ENCODE measurements around the gene TAF12. TPM values are rescaled to one million over a fixed set of nuclear protein-coding genes. Genes with fewer than 3 reads are reported as not detected.

The TAF12 gene
- total RNA-seq, 1 experiment from 2014 or later, result 18.6 TPM

DNA sequence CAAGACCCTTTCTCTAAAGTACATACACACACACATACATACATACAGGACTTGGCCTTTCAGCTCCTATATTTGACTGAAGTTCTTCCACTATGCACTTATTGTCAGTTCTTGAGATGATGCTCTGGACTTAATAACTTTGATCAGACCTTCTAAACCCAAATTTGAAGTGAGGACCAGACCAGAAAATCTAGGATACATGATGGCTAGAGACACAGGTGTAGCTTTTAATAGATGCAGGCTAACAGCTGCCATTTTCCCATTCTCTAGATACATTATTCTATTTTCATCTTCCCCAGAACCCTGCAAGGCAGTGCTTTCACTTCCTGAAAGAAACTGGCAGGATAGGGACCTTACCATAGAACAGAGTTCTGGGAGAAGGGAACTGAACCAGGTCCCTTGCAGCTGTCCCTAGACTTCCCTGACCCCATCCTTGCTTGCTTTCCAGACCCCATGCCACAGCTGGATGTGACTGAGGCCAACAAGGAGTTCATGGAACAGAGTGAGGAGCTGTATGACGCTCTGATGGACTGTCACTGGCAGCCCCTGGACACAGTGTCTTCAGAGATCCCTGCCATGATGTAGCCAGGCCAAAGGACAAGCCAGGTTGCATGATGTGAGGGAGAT is 65.7 kb downstream of the TAF12 start (continued):
- no peak for TF ChIP-seq MYBL2 (CRISPR knock-in tag; IDR thresholded peaks at IDR 0.05)
- TF ChIP-seq, protein P1, sequence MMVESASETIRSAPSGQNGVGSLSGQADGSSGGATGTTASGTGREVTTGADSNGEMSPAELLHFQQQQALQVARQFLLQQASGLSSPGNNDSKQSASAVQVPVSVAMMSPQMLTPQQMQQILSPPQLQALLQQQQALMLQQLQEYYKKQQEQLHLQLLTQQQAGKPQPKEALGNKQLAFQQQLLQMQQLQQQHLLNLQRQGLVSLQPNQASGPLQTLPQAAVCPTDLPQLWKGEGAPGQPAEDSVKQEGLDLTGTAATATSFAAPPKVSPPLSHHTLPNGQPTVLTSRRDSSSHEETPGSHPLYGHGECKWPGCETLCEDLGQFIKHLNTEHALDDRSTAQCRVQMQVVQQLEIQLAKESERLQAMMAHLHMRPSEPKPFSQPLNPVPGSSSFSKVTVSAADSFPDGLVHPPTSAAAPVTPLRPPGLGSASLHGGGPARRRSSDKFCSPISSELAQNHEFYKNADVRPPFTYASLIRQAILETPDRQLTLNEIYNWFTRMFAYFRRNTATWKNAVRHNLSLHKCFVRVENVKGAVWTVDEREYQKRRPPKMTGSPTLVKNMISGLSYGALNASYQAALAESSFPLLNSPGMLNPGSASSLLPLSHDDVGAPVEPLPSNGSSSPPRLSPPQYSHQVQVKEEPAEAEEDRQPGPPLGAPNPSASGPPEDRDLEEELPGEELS (CRISPR knock-in tag; IDR thresholded peaks at IDR 0.05), result no peak
- TF ChIP-seq, protein P2, sequence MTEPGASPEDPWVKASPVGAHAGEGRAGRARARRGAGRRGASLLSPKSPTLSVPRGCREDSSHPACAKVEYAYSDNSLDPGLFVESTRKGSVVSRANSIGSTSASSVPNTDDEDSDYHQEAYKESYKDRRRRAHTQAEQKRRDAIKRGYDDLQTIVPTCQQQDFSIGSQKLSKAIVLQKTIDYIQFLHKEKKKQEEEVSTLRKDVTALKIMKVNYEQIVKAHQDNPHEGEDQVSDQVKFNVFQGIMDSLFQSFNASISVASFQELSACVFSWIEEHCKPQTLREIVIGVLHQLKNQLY (CRISPR knock-in tag; IDR thresholded peaks at IDR 0.05), result 0 out of 2 replicates have a peak, but pooled peaks have one; percentile 64
- TF ChIP-seq, protein P3, sequence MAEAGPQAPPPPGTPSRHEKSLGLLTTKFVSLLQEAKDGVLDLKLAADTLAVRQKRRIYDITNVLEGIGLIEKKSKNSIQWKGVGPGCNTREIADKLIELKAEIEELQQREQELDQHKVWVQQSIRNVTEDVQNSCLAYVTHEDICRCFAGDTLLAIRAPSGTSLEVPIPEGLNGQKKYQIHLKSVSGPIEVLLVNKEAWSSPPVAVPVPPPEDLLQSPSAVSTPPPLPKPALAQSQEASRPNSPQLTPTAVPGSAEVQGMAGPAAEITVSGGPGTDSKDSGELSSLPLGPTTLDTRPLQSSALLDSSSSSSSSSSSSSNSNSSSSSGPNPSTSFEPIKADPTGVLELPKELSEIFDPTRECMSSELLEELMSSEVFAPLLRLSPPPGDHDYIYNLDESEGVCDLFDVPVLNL (CRISPR knock-in tag; IDR thresholded peaks at IDR 0.05; ENCODE audit: borderline replicate concordance, low read depth), result no peak
- TF ChIP-seq, protein P4, sequence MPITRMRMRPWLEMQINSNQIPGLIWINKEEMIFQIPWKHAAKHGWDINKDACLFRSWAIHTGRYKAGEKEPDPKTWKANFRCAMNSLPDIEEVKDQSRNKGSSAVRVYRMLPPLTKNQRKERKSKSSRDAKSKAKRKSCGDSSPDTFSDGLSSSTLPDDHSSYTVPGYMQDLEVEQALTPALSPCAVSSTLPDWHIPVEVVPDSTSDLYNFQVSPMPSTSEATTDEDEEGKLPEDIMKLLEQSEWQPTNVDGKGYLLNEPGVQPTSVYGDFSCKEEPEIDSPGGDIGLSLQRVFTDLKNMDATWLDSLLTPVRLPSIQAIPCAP (CRISPR knock-in tag; IDR thresholded peaks at IDR 0.05), result peak; percentile 39; the same call in 1 of the 2 replicates
- no peak for TF ChIP-seq NR2C2 (CRISPR knock-in tag; IDR thresholded peaks at IDR 0.05)
- TF ChIP-seq, protein P5, sequence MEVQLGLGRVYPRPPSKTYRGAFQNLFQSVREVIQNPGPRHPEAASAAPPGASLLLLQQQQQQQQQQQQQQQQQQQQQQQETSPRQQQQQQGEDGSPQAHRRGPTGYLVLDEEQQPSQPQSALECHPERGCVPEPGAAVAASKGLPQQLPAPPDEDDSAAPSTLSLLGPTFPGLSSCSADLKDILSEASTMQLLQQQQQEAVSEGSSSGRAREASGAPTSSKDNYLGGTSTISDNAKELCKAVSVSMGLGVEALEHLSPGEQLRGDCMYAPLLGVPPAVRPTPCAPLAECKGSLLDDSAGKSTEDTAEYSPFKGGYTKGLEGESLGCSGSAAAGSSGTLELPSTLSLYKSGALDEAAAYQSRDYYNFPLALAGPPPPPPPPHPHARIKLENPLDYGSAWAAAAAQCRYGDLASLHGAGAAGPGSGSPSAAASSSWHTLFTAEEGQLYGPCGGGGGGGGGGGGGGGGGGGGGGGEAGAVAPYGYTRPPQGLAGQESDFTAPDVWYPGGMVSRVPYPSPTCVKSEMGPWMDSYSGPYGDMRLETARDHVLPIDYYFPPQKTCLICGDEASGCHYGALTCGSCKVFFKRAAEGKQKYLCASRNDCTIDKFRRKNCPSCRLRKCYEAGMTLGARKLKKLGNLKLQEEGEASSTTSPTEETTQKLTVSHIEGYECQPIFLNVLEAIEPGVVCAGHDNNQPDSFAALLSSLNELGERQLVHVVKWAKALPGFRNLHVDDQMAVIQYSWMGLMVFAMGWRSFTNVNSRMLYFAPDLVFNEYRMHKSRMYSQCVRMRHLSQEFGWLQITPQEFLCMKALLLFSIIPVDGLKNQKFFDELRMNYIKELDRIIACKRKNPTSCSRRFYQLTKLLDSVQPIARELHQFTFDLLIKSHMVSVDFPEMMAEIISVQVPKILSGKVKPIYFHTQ (CRISPR knock-in tag; IDR thresholded peaks at IDR 0.05), result 0 out of 2 replicates have a peak, but pooled peaks have one; percentile 10
- TF ChIP-seq JUN (CRISPR knock-in tag; IDR thresholded peaks at IDR 0.05), result no peak
- TF ChIP-seq PRRX2 (CRISPR knock-in tag; IDR thresholded peaks at IDR 0.05), result 0 out of 2 replicates have a peak, but pooled peaks have one; percentile 70
- TF ChIP-seq, protein P6, sequence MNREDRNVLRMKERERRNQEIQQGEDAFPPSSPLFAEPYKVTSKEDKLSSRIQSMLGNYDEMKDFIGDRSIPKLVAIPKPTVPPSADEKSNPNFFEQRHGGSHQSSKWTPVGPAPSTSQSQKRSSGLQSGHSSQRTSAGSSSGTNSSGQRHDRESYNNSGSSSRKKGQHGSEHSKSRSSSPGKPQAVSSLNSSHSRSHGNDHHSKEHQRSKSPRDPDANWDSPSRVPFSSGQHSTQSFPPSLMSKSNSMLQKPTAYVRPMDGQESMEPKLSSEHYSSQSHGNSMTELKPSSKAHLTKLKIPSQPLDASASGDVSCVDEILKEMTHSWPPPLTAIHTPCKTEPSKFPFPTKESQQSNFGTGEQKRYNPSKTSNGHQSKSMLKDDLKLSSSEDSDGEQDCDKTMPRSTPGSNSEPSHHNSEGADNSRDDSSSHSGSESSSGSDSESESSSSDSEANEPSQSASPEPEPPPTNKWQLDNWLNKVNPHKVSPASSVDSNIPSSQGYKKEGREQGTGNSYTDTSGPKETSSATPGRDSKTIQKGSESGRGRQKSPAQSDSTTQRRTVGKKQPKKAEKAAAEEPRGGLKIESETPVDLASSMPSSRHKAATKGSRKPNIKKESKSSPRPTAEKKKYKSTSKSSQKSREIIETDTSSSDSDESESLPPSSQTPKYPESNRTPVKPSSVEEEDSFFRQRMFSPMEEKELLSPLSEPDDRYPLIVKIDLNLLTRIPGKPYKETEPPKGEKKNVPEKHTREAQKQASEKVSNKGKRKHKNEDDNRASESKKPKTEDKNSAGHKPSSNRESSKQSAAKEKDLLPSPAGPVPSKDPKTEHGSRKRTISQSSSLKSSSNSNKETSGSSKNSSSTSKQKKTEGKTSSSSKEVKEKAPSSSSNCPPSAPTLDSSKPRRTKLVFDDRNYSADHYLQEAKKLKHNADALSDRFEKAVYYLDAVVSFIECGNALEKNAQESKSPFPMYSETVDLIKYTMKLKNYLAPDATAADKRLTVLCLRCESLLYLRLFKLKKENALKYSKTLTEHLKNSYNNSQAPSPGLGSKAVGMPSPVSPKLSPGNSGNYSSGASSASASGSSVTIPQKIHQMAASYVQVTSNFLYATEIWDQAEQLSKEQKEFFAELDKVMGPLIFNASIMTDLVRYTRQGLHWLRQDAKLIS (CRISPR knock-in tag; IDR thresholded peaks at IDR 0.05; ENCODE audit: borderline replicate concordance), result 0 out of 2 replicates have a peak, but pooled peaks have one; percentile 40
- TF ChIP-seq NR3C1 (CRISPR knock-in tag; conservative IDR thresholded peaks at IDR 0.05; ENCODE audit: low read depth), result no peak
- no peak for TF ChIP-seq MXD4 (CRISPR knock-in tag; IDR thresholded peaks at IDR 0.05; ENCODE audit: borderline replicate concordance)
- no peak for TF ChIP-seq ZBTB21 (CRISPR knock-in tag; IDR thresholded peaks at IDR 0.05; ENCODE audit: borderline replicate concordance)
- TF ChIP-seq, protein P7, sequence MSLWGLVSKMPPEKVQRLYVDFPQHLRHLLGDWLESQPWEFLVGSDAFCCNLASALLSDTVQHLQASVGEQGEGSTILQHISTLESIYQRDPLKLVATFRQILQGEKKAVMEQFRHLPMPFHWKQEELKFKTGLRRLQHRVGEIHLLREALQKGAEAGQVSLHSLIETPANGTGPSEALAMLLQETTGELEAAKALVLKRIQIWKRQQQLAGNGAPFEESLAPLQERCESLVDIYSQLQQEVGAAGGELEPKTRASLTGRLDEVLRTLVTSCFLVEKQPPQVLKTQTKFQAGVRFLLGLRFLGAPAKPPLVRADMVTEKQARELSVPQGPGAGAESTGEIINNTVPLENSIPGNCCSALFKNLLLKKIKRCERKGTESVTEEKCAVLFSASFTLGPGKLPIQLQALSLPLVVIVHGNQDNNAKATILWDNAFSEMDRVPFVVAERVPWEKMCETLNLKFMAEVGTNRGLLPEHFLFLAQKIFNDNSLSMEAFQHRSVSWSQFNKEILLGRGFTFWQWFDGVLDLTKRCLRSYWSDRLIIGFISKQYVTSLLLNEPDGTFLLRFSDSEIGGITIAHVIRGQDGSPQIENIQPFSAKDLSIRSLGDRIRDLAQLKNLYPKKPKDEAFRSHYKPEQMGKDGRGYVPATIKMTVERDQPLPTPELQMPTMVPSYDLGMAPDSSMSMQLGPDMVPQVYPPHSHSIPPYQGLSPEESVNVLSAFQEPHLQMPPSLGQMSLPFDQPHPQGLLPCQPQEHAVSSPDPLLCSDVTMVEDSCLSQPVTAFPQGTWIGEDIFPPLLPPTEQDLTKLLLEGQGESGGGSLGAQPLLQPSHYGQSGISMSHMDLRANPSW (CRISPR knock-in tag; conservative IDR thresholded peaks at IDR 0.05; ENCODE audit: low read depth), result no peak
- TF ChIP-seq, protein P8, sequence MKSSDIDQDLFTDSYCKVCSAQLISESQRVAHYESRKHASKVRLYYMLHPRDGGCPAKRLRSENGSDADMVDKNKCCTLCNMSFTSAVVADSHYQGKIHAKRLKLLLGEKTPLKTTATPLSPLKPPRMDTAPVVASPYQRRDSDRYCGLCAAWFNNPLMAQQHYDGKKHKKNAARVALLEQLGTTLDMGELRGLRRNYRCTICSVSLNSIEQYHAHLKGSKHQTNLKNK (CRISPR knock-in tag; IDR thresholded peaks at IDR 0.05), result no peak
- TF ChIP-seq, protein P9, sequence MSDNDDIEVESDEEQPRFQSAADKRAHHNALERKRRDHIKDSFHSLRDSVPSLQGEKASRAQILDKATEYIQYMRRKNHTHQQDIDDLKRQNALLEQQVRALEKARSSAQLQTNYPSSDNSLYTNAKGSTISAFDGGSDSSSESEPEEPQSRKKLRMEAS (CRISPR knock-in tag; IDR thresholded peaks at IDR 0.05), result no peak
- no peak for TF ChIP-seq SOX15 (CRISPR knock-in tag; IDR thresholded peaks at IDR 0.05)
- TF ChIP-seq TCF7 (CRISPR knock-in tag; IDR thresholded peaks at IDR 0.05; ENCODE audit: low read depth), result no peak
- no peak for TF ChIP-seq FOXP1 (CRISPR knock-in tag; IDR thresholded peaks at IDR 0.05; ENCODE audit: borderline replicate concordance)
- TF ChIP-seq, protein P10, sequence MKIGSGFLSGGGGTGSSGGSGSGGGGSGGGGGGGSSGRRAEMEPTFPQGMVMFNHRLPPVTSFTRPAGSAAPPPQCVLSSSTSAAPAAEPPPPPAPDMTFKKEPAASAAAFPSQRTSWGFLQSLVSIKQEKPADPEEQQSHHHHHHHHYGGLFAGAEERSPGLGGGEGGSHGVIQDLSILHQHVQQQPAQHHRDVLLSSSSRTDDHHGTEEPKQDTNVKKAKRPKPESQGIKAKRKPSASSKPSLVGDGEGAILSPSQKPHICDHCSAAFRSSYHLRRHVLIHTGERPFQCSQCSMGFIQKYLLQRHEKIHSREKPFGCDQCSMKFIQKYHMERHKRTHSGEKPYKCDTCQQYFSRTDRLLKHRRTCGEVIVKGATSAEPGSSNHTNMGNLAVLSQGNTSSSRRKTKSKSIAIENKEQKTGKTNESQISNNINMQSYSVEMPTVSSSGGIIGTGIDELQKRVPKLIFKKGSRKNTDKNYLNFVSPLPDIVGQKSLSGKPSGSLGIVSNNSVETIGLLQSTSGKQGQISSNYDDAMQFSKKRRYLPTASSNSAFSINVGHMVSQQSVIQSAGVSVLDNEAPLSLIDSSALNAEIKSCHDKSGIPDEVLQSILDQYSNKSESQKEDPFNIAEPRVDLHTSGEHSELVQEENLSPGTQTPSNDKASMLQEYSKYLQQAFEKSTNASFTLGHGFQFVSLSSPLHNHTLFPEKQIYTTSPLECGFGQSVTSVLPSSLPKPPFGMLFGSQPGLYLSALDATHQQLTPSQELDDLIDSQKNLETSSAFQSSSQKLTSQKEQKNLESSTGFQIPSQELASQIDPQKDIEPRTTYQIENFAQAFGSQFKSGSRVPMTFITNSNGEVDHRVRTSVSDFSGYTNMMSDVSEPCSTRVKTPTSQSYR (CRISPR knock-in tag; IDR thresholded peaks at IDR 0.05), result no peak
